Liver (tissue), 9 donors: ENCODE data around the gene TSSC4. TPM values are rescaled to one million over a fixed set of nuclear protein-coding genes. Genes with fewer than 3 reads are reported as not detected.

Experiments
- DNase-seq: peaks from one replicate; pipeline ENCODE4 v3.0.0-alpha.2; 2017; ENCODE audit warnings: low spot score
- H3K27ac ChIP-seq, 2 donors: one replicate each; pipeline ENCODE4 v1.7.0; 2013; ENCODE audit warnings: inconsistent platforms in 2 of 2, low read length in 2 of 2, control low read depth in 1 of 2, low read depth in 1 of 2, mild to moderate bottlenecking in 1 of 2
- H3K27me3 ChIP-seq, 4 donors: one replicate each; pipeline versions ENCODE4 v1.6.1 to v1.7.0; 2013; ENCODE audit warnings: low read length in 3 of 4, inconsistent platforms in 1 of 4, mild to moderate bottlenecking in 1 of 4, moderate library complexity in 1 of 4; ENCODE audit not compliant: control insufficient read depth in 4 of 4, insufficient read depth in 4 of 4
- H3K36me3 ChIP-seq, 4 donors: one replicate each; pipeline versions ENCODE4 v1.6.1 to v1.7.0; 2013; ENCODE audit warnings: low read length in 3 of 4, mild to moderate bottlenecking in 3 of 4, low read depth in 1 of 4, moderate library complexity in 1 of 4; ENCODE audit not compliant: control insufficient read depth in 4 of 4, insufficient read depth in 3 of 4
- H3K4me1 ChIP-seq, 4 donors: one replicate each; pipeline versions ENCODE4 v1.6.1 to v1.7.0; 2013; ENCODE audit warnings: low read length in 3 of 4, mild to moderate bottlenecking in 3 of 4, moderate library complexity in 1 of 4; ENCODE audit not compliant: control insufficient read depth in 4 of 4, insufficient read depth in 4 of 4
- H3K4me3 ChIP-seq, 3 donors: one replicate each; pipeline versions ENCODE4 v1.6.1 to v1.7.0; 2013; ENCODE audit warnings: low read length in 3 of 3, control low read depth in 1 of 3, low read depth in 1 of 3, mild to moderate bottlenecking in 1 of 3
- H3K9ac ChIP-seq, 2 donors: one replicate each; pipeline ENCODE4 v1.7.0; 2013; ENCODE audit warnings: low read length in 2 of 2, mild to moderate bottlenecking in 2 of 2, moderate library complexity in 2 of 2, control low read depth in 1 of 2, low read depth in 1 of 2
- H3K9me3 ChIP-seq, 4 donors: one replicate each; pipeline versions ENCODE4 v1.6.1 to v1.7.0; 2013; ENCODE audit warnings: low read length in 3 of 4; ENCODE audit not compliant: control insufficient read depth in 4 of 4
- EGR1 ChIP-seq, 2 donors: IDR thresholded peaks; 2 replicates each; pipeline ENCODE4 v1.6.1; 2016 to 2018; ENCODE audit warnings: antibody characterized with exemption in 2 of 2, low read depth in 2 of 2
- FOXA1 ChIP-seq: IDR thresholded peaks from 2 replicates; pipeline ENCODE4 v1.6.1; 2016; ENCODE audit warnings: antibody characterized with exemption
- FOXA2 ChIP-seq: IDR thresholded peaks from 2 replicates; pipeline ENCODE4 v1.6.1; 2016; ENCODE audit warnings: antibody characterized with exemption
- HNF4A ChIP-seq, 2 donors: conservative IDR thresholded peaks; 2 replicates each; pipeline ENCODE4 v1.6.1; 2016; ENCODE audit warnings: antibody characterized with exemption in 2 of 2, mild to moderate bottlenecking in 2 of 2
- JUND ChIP-seq, 2 donors: IDR thresholded peaks; 2 replicates each; pipeline ENCODE4 v1.6.1; 2016; ENCODE audit warnings: antibody characterized with exemption in 2 of 2
- NR2F2 ChIP-seq: IDR thresholded peaks from 2 replicates; pipeline ENCODE4 v1.6.1; 2016; ENCODE audit warnings: antibody characterized with exemption
- RAD21 ChIP-seq, 2 donors: IDR thresholded peaks; 2 replicates each; pipeline ENCODE4 v1.6.1; 2016; ENCODE audit warnings: antibody characterized with exemption in 2 of 2, mild to moderate bottlenecking in 2 of 2
- SP1 ChIP-seq: IDR thresholded peaks from 2 replicates; pipeline ENCODE4 v1.6.1; 2018; ENCODE audit warnings: antibody characterized with exemption, mild to moderate bottlenecking
- WGBS: extraction: QIAGEN DNeasy Blood & Tissue Kit; methylation state at CpG from one replicate; pipeline ENCODE4 v1.1.7; 2013; 5-methylcytosine and 5-hydroxymethylcytosine counted together
- polyA plus RNA-seq, 2 donors: library from polyadenylated mRNA; stranded (reverse) in 1 of 2; unstranded in 1 of 2; fragments of 200-250 nt in 1 of 2; fragments of >200 nt in 1 of 2; fragmentation: Nextera tagmentation in 1 of 2; extraction: Ambion mirVana in 1 of 2; gene quantifications; one replicate each; pipeline versions ENCODE4 v1.2.1 to v1.2.3, GENCODE V29; 2013 to 2015
- total RNA-seq, 2 donors: library from RNA; depleted of rRNA; stranded (reverse); fragments of >200 nt; gene quantifications; one replicate each; pipeline ENCODE4 v1.2.3, GENCODE V29; 2014
- TF ChIP-seq, protein P1 (sequence below): IDR thresholded peaks from 2 replicates; pipeline ENCODE4 v1.6.1; 2016; ENCODE audit warnings: antibody characterized with exemption, mild to moderate bottlenecking
- TF ChIP-seq, protein P2 (sequence below): fragments of 150-350 bp; IDR thresholded peaks from 2 replicates; pipeline ENCODE4 v1.5.1; 2017; ENCODE audit warnings: improper control_type of control experiment, low read depth, low read length; ENCODE audit not compliant: missing input control
- TF ChIP-seq, protein P3 (sequence below): IDR thresholded peaks from 2 replicates; pipeline ENCODE4 v1.6.1; 2016; ENCODE audit warnings: antibody characterized with exemption
- TF ChIP-seq, protein P4 (sequence below): IDR thresholded peaks from 2 replicates; pipeline ENCODE4 v1.6.1; 2016; ENCODE audit warnings: antibody characterized with exemption
- donor health status: healthy.
- donor health status: healthy.
- donor health status: healthy.
- donor health status: healthy.
- donor health status: healthy.

The TSSC4 gene
- total and polyA plus RNA-seq, 4 donors = 15.8 to 19.1 (median 17.6) TPM

DNA sequence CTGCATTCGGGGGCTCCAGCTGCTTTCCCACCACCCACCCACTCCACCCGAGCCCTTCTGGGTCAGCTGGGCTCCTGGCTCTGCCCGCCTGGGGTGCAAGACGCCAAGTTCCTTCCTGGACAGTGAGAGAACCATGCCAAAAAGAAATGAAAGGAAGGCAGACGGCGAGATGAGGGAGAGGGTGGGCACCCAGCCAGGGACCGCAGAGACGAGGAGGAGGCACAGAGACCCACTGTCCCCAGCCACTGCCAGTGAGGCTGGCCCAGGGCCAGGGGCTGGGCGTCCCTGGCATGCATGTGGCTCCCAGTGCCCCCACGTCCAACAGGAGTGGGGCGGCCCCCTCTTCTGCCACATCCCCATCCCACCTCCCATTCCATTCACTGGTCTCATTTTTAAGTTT, 34.3 kb upstream of the TSSC4 start:
- H3K36me3 ChIP-seq = no peaks in the 10 kb centered on the region
- no peaks in the 10 kb centered on the region for H3K9me3 ChIP-seq
- H3K27ac ChIP-seq = no peak overlapping the region
- no peak overlapping the region for H3K9ac ChIP-seq
- WGBS = 76% methylated on average over 11 of the region's 11 CpGs
- H3K4me3 ChIP-seq = no peak overlapping the region
- DNase-seq = no peak
- TF ChIP-seq, protein P1, sequence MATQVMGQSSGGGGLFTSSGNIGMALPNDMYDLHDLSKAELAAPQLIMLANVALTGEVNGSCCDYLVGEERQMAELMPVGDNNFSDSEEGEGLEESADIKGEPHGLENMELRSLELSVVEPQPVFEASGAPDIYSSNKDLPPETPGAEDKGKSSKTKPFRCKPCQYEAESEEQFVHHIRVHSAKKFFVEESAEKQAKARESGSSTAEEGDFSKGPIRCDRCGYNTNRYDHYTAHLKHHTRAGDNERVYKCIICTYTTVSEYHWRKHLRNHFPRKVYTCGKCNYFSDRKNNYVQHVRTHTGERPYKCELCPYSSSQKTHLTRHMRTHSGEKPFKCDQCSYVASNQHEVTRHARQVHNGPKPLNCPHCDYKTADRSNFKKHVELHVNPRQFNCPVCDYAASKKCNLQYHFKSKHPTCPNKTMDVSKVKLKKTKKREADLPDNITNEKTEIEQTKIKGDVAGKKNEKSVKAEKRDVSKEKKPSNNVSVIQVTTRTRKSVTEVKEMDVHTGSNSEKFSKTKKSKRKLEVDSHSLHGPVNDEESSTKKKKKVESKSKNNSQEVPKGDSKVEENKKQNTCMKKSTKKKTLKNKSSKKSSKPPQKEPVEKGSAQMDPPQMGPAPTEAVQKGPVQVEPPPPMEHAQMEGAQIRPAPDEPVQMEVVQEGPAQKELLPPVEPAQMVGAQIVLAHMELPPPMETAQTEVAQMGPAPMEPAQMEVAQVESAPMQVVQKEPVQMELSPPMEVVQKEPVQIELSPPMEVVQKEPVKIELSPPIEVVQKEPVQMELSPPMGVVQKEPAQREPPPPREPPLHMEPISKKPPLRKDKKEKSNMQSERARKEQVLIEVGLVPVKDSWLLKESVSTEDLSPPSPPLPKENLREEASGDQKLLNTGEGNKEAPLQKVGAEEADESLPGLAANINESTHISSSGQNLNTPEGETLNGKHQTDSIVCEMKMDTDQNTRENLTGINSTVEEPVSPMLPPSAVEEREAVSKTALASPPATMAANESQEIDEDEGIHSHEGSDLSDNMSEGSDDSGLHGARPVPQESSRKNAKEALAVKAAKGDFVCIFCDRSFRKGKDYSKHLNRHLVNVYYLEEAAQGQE = no peak
- TF ChIP-seq JUND (IDR thresholded peaks at IDR 0.05) (no peak), FOXA1 (no peak), HNF4A (conservative IDR thresholded peaks at IDR 0.05) (no peak), NR2F2 (no peak), EGR1 (IDR thresholded peaks at IDR 0.05; ENCODE audit: low read depth in 2 of 2) (no peak), FOXA2 (no peak), SP1 (no peak)
- H3K4me1 ChIP-seq = peaks cover 11 to 38% (median 26%) of the 10 kb centered on the region in 4 donors
- H3K27me3 ChIP-seq = no peaks in the 10 kb centered on the region

DNA sequence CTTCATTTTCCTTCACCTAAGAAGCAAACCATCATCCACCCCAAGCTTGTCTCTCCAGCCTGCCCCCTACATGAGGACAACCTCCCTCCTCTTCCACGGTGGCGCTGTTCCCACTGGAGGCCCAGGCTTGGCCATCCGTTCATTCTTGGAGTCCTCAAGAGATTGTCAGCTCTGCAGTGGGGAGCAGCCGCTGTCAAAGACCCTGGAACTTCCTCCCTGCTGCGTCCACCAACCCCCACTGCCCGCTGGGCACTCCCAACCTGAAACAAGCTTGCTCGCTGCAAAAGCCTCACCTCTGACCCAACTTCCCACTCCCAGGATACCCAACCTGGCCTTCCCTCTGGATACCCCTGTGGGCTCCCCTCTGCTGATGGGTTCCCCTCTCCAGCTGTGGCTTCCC, 33.8 kb upstream of the TSSC4 start:
- 89% methylated on average over 7 of the region's 7 CpGs for WGBS
- peaks cover 11 to 38% (median 26%) of the 10 kb centered on the region in 4 donors for H3K4me1 ChIP-seq
- no peaks in the 10 kb centered on the region for H3K27me3 ChIP-seq
- no peak overlapping the region for H3K9ac ChIP-seq
- H3K27ac ChIP-seq = no peak overlapping the region
- H3K9me3 ChIP-seq = no peaks in the 10 kb centered on the region
- H3K4me3 ChIP-seq = no peak overlapping the region
- H3K36me3 ChIP-seq = no peaks in the 10 kb centered on the region
- DNase-seq = no peak
- TF ChIP-seq, protein P2, sequence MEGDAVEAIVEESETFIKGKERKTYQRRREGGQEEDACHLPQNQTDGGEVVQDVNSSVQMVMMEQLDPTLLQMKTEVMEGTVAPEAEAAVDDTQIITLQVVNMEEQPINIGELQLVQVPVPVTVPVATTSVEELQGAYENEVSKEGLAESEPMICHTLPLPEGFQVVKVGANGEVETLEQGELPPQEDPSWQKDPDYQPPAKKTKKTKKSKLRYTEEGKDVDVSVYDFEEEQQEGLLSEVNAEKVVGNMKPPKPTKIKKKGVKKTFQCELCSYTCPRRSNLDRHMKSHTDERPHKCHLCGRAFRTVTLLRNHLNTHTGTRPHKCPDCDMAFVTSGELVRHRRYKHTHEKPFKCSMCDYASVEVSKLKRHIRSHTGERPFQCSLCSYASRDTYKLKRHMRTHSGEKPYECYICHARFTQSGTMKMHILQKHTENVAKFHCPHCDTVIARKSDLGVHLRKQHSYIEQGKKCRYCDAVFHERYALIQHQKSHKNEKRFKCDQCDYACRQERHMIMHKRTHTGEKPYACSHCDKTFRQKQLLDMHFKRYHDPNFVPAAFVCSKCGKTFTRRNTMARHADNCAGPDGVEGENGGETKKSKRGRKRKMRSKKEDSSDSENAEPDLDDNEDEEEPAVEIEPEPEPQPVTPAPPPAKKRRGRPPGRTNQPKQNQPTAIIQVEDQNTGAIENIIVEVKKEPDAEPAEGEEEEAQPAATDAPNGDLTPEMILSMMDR = no peak
- TF ChIP-seq RAD21 (IDR thresholded peaks at IDR 0.05) = no peak
- TF ChIP-seq, protein P3, sequence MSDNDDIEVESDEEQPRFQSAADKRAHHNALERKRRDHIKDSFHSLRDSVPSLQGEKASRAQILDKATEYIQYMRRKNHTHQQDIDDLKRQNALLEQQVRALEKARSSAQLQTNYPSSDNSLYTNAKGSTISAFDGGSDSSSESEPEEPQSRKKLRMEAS = no peak
- no peak for TF ChIP-seq FOXA2
- no peak for TF ChIP-seq HNF4A (conservative IDR thresholded peaks at IDR 0.05)
- TF ChIP-seq JUND (IDR thresholded peaks at IDR 0.05) = no peak
- TF ChIP-seq, protein P4, sequence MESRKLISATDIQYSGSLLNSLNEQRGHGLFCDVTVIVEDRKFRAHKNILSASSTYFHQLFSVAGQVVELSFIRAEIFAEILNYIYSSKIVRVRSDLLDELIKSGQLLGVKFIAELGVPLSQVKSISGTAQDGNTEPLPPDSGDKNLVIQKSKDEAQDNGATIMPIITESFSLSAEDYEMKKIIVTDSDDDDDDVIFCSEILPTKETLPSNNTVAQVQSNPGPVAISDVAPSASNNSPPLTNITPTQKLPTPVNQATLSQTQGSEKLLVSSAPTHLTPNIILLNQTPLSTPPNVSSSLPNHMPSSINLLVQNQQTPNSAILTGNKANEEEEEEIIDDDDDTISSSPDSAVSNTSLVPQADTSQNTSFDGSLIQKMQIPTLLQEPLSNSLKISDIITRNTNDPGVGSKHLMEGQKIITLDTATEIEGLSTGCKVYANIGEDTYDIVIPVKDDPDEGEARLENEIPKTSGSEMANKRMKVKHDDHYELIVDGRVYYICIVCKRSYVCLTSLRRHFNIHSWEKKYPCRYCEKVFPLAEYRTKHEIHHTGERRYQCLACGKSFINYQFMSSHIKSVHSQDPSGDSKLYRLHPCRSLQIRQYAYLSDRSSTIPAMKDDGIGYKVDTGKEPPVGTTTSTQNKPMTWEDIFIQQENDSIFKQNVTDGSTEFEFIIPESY = no peak
